ENCODE data around the gene AGAP1. TPM values are rescaled to one million over a fixed set of nuclear protein-coding genes. Genes with fewer than 3 reads are reported as not detected.

Gene AGAP1
- total RNA-seq, 1 experiment from 2014 or later: 25.8 TPM

DNA sequence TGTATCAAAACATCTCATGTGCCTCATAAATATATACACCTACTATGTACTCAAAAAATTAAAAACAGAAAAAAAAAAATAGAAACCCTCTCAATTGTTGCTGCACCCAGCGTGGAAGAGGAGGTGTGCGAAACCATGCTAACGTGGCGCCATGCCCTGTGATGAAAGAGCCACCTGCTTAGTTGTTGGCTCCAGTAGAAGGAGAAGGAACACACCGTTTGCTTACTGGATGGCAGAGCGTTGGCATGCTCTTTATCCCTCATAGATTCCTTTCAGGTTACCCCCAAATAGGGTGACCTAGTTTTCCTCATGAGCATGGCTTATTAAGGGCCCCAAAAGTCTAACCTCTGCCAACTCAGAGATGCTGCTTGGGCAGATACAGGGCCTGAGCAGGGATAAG lies 332.1 kb downstream of the AGAP1 start:
- Histone ChIP-seq H3K56ac (ENCODE audit: insufficient read length, low read depth, low read length) (no peak overlapping the region), H3K23me2 (ENCODE audit: insufficient read length, low read depth, low read length, poor library complexity, severe bottlenecking) (no peaks in the 10 kb centered on the region), H3K4ac (ENCODE audit: low read depth, low read length) (no peak overlapping the region), H2BK20ac (ENCODE audit: low read depth, low read length, poor library complexity, severe bottlenecking) (no peak overlapping the region), H3K79me1 (ENCODE audit: insufficient read depth, low read depth, low read length, poor library complexity, severe bottlenecking) (no peaks in the 10 kb centered on the region), H3K79me2 (ENCODE audit: insufficient read depth, low read length) (no peaks in the 10 kb centered on the region), H2AFZ (ENCODE audit: low read length) (no peak overlapping the region), H3K9me3 (ENCODE audit: control insufficient read depth, low read depth, low read length) (no peaks in the 10 kb centered on the region), H2AK5ac (ENCODE audit: insufficient read length, low read length) (no peak overlapping the region), H3K18ac (ENCODE audit: insufficient read length, low read depth, low read length) (no peak overlapping the region), H2BK15ac (ENCODE audit: low read depth, low read length) (no peak overlapping the region), H4K8ac (replicated peaks; ENCODE audit: insufficient read length, low read depth, low read length) (no peak overlapping the region), H4K91ac (ENCODE audit: insufficient read length, low read depth, low read length) (no peak overlapping the region), H2BK120ac (ENCODE audit: low read depth, low read length, poor library complexity, severe bottlenecking) (no peak overlapping the region), H3K27me3 (ENCODE audit: insufficient read depth, low read length) (no peaks in the 10 kb centered on the region), H3K4me1 (ENCODE audit: insufficient read depth, low read length) (no peaks in the 10 kb centered on the region), H4K20me1 (ENCODE audit: control insufficient read depth, insufficient read depth, insufficient read length) (no peaks in the 10 kb centered on the region), H3K9ac (ENCODE audit: extremely low read depth, insufficient read length, low read length) (no peak overlapping the region), H3K23ac (ENCODE audit: insufficient read length, low read depth, low read length) (no peak overlapping the region), H2BK5ac (ENCODE audit: insufficient read length, low read length) (no peak overlapping the region), H3K27ac (ENCODE audit: insufficient read length, low read depth, low read length) (no peak overlapping the region), H3T11ph (ENCODE audit: low read length) (no peak overlapping the region), H2BK12ac (ENCODE audit: insufficient read length, low read depth, low read length) (no peak overlapping the region), H3K4me2 (ENCODE audit: insufficient read depth, insufficient read length, low read length) (no peak overlapping the region), H3K14ac (ENCODE audit: insufficient read depth, low read length) (no peak overlapping the region), H4K5ac (ENCODE audit: insufficient read length, low read depth, low read length) (no peak overlapping the region)
- TF ChIP-seq, protein P1, sequence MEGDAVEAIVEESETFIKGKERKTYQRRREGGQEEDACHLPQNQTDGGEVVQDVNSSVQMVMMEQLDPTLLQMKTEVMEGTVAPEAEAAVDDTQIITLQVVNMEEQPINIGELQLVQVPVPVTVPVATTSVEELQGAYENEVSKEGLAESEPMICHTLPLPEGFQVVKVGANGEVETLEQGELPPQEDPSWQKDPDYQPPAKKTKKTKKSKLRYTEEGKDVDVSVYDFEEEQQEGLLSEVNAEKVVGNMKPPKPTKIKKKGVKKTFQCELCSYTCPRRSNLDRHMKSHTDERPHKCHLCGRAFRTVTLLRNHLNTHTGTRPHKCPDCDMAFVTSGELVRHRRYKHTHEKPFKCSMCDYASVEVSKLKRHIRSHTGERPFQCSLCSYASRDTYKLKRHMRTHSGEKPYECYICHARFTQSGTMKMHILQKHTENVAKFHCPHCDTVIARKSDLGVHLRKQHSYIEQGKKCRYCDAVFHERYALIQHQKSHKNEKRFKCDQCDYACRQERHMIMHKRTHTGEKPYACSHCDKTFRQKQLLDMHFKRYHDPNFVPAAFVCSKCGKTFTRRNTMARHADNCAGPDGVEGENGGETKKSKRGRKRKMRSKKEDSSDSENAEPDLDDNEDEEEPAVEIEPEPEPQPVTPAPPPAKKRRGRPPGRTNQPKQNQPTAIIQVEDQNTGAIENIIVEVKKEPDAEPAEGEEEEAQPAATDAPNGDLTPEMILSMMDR (conservative IDR thresholded peaks at IDR 0.05): no peak
- Mint-ChIP-seq H3K36me3 (ENCODE audit: insufficient read depth in 1 of 3, low read depth in 3 of 3) (peaks cover 5 to 9% (median 8%) of the 10 kb centered on the region in 3 experiments; a peak in 6 of 7 replicates), H3K27me3 (ENCODE audit: low read depth) (no peaks in the 10 kb centered on the region), H3K9me3 (no peaks in the 10 kb centered on the region), H3K4me3 (no peak overlapping the region), H3K27ac (no peak overlapping the region), H3K4me1 (peaks cover 5 to 6% of the 10 kb centered on the region in 2 experiments)
- DNase-seq: no peak
- whole genome bisulfite sequencing (ENCODE audit: extremely low coverage, insufficient read length, low lambda C conversion rate): no CpG with 5 or more reads among the region's 6 CpGs

Data from H9 (cell line).